Keratinocyte (primary cell): ENCODE measurements around the gene THOC6. TPM values are rescaled to one million over a fixed set of nuclear protein-coding genes. Genes with fewer than 3 reads are reported as not detected.

Experiments
- DNase-seq: peaks from one replicate; pipeline ENCODE4 v3.0.0-alpha.2; 2011; ENCODE audit warnings: low read depth, missing footprints, low spot score
- FAIRE-seq: peaks from 2 replicates; lab custom pipeline; 2011; peaks lifted over from hg19 to GRCh38; lab: Jason Lieb, UNC
- H2AFZ ChIP-seq: 2 replicates; pipeline ENCODE4 v1.6.0; 2012; ENCODE audit warnings: low read length, control low read depth, inconsistent platforms; ENCODE audit not compliant: control insufficient read depth
- H3K27ac ChIP-seq: 2 replicates; pipeline ENCODE4 v1.5.1; 2011; ENCODE audit warnings: low read length; ENCODE audit not compliant: control insufficient read depth, insufficient read depth
- H3K27me3 ChIP-seq: 3 replicates; pipeline ENCODE4 v1.6.0; 2011; ENCODE audit warnings: low read length; ENCODE audit not compliant: control insufficient read depth, insufficient read depth; ENCODE audit errors: extremely low read depth
- H3K36me3 ChIP-seq, 2 experiments: 2 replicates in 1 of 2; 3 replicates in 1 of 2; pipeline ENCODE4 v1.5.1; 2011; ENCODE audit warnings: low read length in 2 of 2, mild to moderate bottlenecking in 1 of 2; ENCODE audit not compliant: control insufficient read depth in 2 of 2, insufficient read depth in 2 of 2; ENCODE audit errors: extremely low read depth in 1 of 2
- H3K4me1 ChIP-seq: 3 replicates; pipeline ENCODE4 v1.5.1; 2011; ENCODE audit warnings: low read length; ENCODE audit not compliant: control insufficient read depth, insufficient read depth; ENCODE audit errors: extremely low read depth
- H3K4me2 ChIP-seq: 3 replicates; pipeline ENCODE4 v1.6.0; 2011; ENCODE audit warnings: low read depth, low read length; ENCODE audit not compliant: control insufficient read depth, insufficient read depth; ENCODE audit errors: extremely low read depth
- H3K4me3 ChIP-seq, 3 experiments: fragments of 200-600 bp in 1 of 3; sonication (generic) in 1 of 3; 2 replicates in 2 of 3; 3 replicates in 1 of 3; pipeline ENCODE4 v1.5.1; 2011 to 2016; ENCODE audit warnings: low read length in 3 of 3, mild to moderate bottlenecking in 3 of 3, control low read depth in 2 of 3, inconsistent platforms in 1 of 3, low read depth in 1 of 3, mixed read lengths in 1 of 3, mixed run types in 1 of 3, moderate library complexity in 1 of 3; ENCODE audit not compliant: control insufficient read depth in 2 of 3, insufficient read depth in 2 of 3; ENCODE audit errors: extremely low read depth in 1 of 3
- H3K79me2 ChIP-seq: 2 replicates; pipeline ENCODE4 v1.6.0; 2012; ENCODE audit warnings: low read length; ENCODE audit not compliant: control insufficient read depth, insufficient read depth
- H3K9ac ChIP-seq: 3 replicates; pipeline ENCODE4 v1.6.0; 2011; ENCODE audit warnings: low read length; ENCODE audit not compliant: control insufficient read depth, insufficient read depth; ENCODE audit errors: extremely low read depth
- H3K9me1 ChIP-seq: 3 replicates; pipeline ENCODE4 v1.6.0; 2011; ENCODE audit warnings: low read length; ENCODE audit not compliant: control insufficient read depth, insufficient read depth; ENCODE audit errors: extremely low read depth
- H3K9me3 ChIP-seq: 2 replicates; pipeline ENCODE4 v1.5.1; 2012; ENCODE audit warnings: low read depth, low read length; ENCODE audit not compliant: control insufficient read depth
- H4K20me1 ChIP-seq: 3 replicates; pipeline ENCODE4 v1.6.0; 2011; ENCODE audit warnings: low read length; ENCODE audit not compliant: control insufficient read depth, insufficient read depth; ENCODE audit errors: extremely low read depth
- CTCF ChIP-seq, 3 experiments: IDR thresholded peaks in 1 of 3; conservative IDR thresholded peaks in 1 of 3; optimal IDR thresholded peaks in 1 of 3; 2 replicates in 2 of 3; 3 replicates in 1 of 3; pipeline versions ENCODE3 to v1.5.1; 2011; ENCODE audit warnings: low read length in 3 of 3, mild to moderate bottlenecking in 3 of 3, moderate library complexity in 2 of 3, control low read depth in 1 of 3, inconsistent platforms in 1 of 3; ENCODE audit not compliant: insufficient read depth in 2 of 3; ENCODE audit errors: extremely low read depth in 1 of 3
- EZH2 ChIP-seq: IDR thresholded peaks from one replicate; pipeline ENCODE4 v1.6.1; 2012; ENCODE audit warnings: inconsistent platforms, mild to moderate bottlenecking, low read length, moderate library complexity
- dilution Hi-C: fragments of 300-500 bp; cut with MboI; formaldehyde crosslinking; loops from one replicate; pipeline ENCODE4 v1.7.0; 2020; ENCODE audit warnings: low sequenced_read_pairs; ENCODE audit not compliant: extremely low pct_ligation_motif_present
- polyA plus RNA-seq, 5 experiments: library from polyadenylated mRNA; depleted of rRNA in 3 of 5; stranded (reverse) in 3 of 5; stranded (forward) in 1 of 5; unstranded in 1 of 5; fragments of >200 nt; gene quantifications; 1 replicate in 1 of 5; 2 replicates in 3 of 5; 3 replicates in 1 of 5; pipeline versions ENCODE4 v1.2.1 to v1.2.3, GENCODE V29; 2011 to 2012; ENCODE audit warnings: missing spikeins in 2 of 5, low read depth in 1 of 5, low replicate concordance in 1 of 5

Gene THOC6
- polyA plus RNA-seq, 1 donor (not counting 4 experiments of a cell fraction or from before 2014, with no cell fraction given), result 10.3 TPM

- Histone ChIP-seq H3K9me3 (no peaks in the 10 kb centered on the region), H3K4me2 (peak overlapping the region; percentile 4), H3K4me1 (peaks cover 3% of the 10 kb centered on the region), H3K4me3 (peak overlapping the region in 2 of 3 experiments; percentile 12 to 14), H3K9me1 (no peaks in the 10 kb centered on the region), H3K79me2 (no peaks in the 10 kb centered on the region), H4K20me1 (no peaks in the 10 kb centered on the region), H3K27me3 (no peaks in the 10 kb centered on the region), H3K27ac (no peak overlapping the region), H2AFZ (no peak overlapping the region), H3K9ac (no peak overlapping the region), H3K36me3 (no peaks in the 10 kb centered on the region)
- dilution Hi-C loops, result no loop called here
- TF ChIP-seq EZH2 (no peak), CTCF (optimal IDR thresholded peaks at IDR 0.05 in 1 of 3, IDR thresholded peaks at IDR 0.05 in 1 of 3, conservative IDR thresholded peaks at IDR 0.05 in 1 of 3; ENCODE audit: extremely low read depth in 1 of 3, insufficient read depth in 2 of 3, low read length in 3 of 3) (no peak)
- DNase-seq, result no peak
- no peak for FAIRE-seq
Measured at GRCh38 chr16:3004781-3005284, 19.0 kb upstream of the THOC6 start.

GRCh38 chr16:3007059-3007956 is 16.5 kb upstream of the THOC6 start:
- no peaks in the 10 kb centered on the region for H4K20me1 ChIP-seq
- H2AFZ ChIP-seq, result no peak overlapping the region
- H3K4me2 ChIP-seq, result no peak overlapping the region
- H3K27ac ChIP-seq, result no peak overlapping the region
- H3K9me1 ChIP-seq, result no peaks in the 10 kb centered on the region
- H3K36me3 ChIP-seq, result no peaks in the 10 kb centered on the region
- DNase-seq, result no peak
- FAIRE-seq, result no peak
- dilution Hi-C loops, result no loop called here
- no peaks in the 10 kb centered on the region for H3K79me2 ChIP-seq
- H3K4me3 ChIP-seq, result no peak overlapping the region
- H3K27me3 ChIP-seq, result peaks cover 13% of the 10 kb centered on the region
- H3K9me3 ChIP-seq, result no peaks in the 10 kb centered on the region
- H3K4me1 ChIP-seq, result peaks cover 7% of the 10 kb centered on the region
- H3K9ac ChIP-seq, result no peak overlapping the region
- TF ChIP-seq CTCF (optimal IDR thresholded peaks at IDR 0.05 in 1 of 3, IDR thresholded peaks at IDR 0.05 in 1 of 3, conservative IDR thresholded peaks at IDR 0.05 in 1 of 3; ENCODE audit: extremely low read depth in 1 of 3, insufficient read depth in 2 of 3, low read length in 3 of 3) (no peak), EZH2 (no peak)
